GM18508 (cell line): Measurements from ENCODE around the gene RGS18.
"Not testable (repeated sequence)": the region's sequence is repeated elsewhere in the genome, so short reads cannot be mapped to it uniquely, and the experiment has no call there.

Experiments
- ATAC-seq: cut with Tn5 transposase; IDR thresholded peaks from one replicate; pipeline ENCODE4 v1.9.1; 2021; ENCODE audit warnings: moderate number of reproducible peaks; ENCODE audit not compliant: insufficient read depth, unreplicated experiment

Gene RGS18

DNA sequence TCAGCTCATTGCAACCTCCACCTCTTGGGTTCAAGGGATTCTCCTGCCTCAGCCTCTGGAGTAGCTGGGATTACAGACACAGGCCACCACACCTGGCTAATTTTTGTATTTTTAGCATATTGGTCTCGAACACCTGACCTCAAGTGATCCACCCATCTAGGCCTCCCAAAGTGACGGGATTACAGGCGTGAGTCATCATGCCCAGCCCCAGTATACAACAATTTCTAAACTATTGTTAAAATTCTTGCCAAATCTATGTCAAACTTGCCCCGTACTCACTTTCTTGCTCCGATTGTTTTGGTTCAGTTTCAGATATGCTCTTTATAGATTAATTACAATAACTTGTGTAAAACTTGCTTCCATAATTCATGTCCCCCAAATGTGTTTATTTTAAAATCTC lies 4.1 kb downstream of the RGS18 start:
- no peak for ATAC-seq

DNA sequence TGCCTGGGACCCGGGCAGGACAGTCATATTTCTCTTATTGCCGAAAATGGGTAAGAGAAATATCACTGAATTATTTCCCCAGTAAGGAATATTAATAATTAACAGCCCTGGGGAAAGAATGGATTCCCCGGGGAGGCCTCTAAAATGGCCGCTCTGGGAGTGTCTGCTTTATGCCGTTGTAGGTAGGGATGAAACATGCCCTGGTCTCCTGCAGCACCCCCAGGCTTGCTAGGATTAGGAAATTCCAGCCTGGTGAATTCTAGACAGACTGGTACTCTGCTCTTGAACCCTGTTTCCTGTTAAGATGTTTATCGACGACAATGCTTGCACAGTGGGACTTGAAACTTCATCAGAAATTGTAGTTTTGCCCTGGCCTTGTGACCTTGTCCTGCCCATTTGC lies 6.7 kb downstream of the RGS18 start:
- not testable (repeated sequence) for ATAC-seq

DNA sequence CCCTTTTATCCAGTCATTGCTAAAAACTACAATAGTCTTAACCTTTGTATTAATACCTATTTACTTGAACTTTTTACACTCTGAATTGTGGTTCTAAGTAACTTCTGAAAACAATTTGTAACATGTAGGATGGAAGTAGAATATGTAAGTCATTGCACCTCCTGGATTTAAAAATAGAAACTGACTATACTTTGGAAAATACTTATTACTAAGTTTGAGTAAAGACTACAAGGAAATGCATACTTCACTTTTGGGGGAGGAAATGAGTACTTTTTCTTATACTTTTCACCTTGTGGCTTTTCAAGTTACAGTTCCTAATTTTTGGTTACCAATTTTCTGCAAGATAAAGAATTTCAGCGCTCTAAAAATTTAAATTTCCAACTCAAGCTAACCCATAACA lies 8.7 kb downstream of the RGS18 start:
- ATAC-seq = no peak

DNA sequence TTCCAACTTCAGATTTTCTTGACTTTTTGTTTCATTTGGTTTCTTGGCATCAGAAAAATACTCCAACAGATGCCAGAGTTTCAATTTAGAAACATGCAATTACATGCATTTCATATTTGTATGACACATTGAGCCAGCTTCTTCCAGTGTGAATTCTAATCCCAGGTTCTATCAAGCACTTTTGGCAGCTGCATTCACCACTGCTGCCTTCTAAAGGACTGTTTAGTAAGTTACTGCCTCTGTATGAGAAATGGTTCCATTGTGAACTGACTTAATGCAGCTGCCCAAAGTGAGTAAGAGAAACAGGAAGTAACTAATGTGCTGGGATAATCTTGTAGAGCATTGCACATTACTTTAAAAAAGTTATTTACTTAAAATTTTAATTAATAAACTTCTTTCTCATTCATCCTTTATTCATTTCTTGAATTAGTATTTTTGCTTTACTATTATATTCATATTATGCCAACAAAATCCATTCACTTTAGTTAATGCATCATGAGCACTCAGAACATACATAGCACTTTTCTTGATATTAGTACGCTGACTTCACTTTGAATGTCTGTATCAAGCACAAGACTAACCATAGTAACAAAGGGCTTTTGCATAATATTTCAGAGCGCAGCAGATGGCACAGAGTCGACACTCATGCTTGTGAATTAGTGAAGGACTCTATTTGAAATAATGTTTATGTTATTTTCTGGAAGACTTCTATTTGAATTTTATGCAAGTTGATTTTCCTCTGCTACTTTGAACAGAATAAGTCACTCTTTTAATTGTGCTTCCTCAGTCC lies 9.8 kb downstream of the RGS18 start:
- ATAC-seq = no peak

DNA sequence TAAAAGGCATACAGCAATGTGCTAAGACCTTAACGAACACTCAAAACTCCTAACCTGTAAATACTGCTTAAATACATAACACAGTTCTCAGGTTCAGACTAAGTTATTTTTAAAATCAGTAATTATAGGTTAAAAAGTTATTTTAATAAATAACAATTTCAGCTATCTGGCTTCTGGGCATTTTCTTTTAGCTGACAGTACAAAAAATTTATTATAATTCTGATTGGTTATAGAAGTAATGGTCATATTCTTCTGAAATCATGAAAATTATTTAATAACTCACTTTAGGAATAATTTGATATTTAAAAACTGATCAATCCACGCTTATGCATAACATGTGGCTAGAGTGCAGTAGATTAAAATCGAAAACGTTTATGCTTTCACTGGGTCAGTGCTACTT lies 10.7 kb downstream of the RGS18 start:
- ATAC-seq = no peak

DNA sequence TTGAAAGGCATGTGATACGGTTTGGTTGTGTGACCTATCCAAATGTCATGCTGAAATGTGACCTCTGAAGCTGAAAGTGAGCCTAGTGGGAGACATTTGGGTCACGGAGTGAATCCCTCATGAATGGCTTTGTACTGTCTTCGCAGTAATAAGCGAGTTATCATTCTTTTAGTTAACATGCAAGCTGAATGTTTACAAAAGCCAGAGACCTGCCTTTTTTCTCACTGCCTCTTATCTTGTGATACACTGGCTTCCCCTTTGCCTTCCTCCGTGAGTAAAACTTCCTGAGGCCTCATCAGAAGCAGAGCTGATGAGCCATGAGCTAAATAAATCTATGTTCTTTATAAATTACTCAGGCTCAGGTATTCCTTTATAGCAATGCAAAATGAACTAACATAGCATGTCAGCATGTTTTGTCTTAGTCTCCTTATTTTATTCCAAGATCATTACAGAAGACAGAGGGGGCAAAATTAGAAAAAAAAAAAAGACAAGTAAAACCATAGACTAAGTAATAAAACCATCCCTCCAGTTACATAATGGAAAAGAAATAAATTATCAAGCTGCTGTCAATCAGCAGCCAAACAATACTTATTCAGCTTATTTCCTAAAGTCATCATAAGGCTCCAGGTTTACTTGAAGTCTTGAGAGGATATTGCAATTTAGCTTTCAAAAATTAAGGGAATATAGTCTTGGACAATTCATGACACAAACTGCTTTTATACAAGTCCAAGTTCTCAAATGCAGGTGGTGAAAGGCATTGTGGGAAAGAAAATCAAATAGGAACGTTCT lies 12.1 kb downstream of the RGS18 start:
- no peak for ATAC-seq

DNA sequence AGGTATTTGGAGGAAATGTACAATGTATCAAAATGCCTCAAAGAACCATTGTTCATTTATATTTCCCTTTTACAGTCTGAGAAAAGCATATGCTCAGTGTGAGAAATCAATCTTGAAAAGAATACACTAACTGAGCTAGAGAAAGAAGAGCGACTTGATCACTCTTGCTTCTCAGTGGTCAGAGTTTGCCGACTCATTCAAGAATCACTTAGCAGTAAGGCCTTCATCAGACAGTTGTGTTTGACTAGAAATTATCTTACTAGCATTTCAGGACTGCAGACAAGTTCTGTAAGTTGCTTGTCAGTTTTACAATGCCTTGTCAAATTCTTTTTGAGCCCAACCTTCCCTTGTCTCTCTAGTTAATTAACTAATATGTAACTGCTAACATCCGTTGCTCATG lies 12.9 kb downstream of the RGS18 start:
- ATAC-seq = no peak

DNA sequence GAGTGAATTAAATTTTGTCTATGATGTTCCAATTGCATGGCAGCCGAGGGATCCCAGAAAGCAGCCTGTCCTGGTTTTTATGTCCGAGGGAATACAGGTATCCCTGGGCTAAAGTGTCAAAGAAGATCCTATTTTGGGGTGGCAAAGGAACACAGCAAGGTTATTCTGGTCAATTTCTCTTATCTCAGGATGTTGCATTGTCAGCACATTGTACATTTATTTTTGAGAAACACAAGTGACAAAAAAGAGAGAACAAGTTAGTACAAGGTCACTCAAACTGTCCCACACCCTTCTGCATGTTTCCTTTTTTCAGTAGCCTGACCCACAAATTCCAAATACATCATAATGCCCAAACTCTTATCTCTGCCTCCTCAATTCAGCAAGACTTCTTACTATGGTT lies 17.7 kb downstream of the RGS18 start:
- ATAC-seq = no peak

DNA sequence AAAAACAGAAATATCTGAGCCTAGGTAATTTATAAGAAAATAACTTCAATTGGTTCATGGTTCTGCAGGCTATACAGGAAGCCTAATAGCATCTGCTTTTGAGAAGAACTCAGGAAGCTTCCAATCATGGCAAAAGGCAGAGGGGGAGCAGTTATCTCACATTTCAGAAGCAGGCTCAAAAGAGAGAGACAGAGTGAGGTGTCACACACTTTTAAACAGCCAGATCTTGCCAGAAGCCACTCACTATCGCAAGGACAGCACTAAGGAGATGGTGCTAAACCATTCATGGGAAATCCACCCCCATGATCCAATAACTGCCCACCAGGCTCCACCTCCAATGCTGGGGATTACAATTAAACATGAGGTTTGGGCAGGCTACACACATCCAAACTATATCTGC lies 25.5 kb downstream of the RGS18 start:
- ATAC-seq = no peak

DNA sequence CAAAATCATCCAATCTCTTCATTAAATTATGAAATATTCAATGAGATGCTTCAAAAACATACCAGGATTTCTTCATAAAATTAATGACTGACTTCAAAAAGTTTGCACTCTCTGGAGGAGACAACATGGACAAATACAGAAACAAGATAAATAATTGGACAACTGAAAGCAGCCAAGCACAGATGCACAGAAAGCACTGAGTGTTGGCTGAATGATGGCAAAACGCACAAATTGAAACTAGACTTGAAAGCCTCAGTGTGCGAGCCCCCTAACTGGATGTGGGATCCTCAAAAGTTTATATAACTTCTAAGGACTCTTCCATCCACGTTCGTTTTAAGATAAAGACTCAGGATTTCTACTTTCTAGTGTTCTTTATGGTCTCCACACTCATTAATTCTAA lies 27.9 kb downstream of the RGS18 start:
- ATAC-seq = no peak

DNA sequence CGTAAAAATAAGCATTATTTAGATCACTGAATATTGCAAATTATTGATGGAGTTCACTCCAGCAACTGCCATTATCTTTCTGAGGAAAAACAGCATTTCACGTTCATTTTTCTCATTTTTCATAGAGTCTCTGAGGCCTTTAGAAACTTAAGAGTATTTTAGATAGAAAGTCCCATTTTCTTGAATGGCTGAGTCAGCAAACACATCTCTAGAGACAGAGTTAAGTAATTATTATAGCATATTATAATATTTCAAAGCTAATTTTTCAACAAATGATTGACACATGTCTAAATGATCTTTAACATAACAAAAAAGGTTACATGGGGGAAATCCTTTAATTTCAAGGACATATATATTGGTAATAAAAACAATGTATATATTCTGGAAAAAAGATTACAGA lies 31.8 kb downstream of the RGS18 start:
- ATAC-seq = no peak

DNA sequence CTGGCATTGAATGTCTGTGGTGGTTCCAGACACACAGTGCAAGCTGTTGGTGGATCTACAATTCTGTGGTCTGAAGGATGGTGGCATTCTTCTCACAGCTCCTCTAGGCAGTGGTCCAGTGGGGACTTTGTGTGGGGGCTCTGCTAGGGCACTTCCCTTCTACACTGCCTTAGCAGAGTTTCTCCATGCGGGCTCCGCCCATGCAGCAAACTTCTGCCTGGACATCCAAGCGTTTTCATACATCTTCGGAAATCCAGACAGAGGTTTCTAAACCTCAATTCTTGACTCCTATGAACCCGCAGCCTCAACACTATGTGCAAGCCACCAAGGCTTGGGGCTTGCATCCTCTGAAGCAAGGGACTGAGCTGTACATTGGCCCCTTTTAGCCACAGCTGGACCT lies 43.0 kb downstream of the RGS18 start:
- ATAC-seq = no peak

DNA sequence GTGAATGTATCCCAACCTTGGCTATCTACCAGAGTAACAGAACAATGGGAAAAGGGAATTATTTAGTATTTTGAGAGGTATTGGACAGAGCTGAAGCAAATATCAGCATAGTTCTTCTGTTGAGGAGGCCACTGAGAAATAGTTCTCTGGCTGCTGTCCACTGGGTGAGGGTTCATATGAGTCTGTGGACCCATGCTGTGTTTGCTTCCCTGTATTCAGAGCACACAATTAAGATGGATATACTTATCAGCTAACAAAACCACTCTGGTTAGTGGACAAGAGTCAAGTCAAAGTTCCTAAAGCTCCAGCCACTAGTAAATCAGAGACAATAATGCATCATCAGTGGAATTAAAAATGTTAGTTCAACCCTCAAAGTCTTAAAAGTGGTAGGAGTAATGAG lies 66.1 kb downstream of the RGS18 start:
- no peak for ATAC-seq

DNA sequence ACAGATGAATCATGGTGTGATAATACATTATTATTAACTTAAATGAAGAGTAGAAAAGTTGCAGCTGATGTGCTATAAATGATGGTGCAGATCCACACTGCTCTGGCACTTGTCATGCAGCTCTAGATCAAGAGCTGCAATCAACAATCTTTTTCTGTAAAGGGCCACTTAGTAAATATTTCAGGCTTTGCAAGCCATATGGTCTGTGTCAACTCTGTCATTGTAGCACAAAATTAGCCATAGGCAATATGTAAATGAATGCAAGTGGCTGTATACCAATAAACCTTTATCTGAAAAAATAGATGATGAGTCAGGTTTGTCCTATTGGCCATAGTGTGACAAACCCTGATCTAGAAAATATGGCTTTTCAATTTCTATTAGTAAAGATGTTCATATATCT lies 66.6 kb downstream of the RGS18 start:
- ATAC-seq = no peak

DNA sequence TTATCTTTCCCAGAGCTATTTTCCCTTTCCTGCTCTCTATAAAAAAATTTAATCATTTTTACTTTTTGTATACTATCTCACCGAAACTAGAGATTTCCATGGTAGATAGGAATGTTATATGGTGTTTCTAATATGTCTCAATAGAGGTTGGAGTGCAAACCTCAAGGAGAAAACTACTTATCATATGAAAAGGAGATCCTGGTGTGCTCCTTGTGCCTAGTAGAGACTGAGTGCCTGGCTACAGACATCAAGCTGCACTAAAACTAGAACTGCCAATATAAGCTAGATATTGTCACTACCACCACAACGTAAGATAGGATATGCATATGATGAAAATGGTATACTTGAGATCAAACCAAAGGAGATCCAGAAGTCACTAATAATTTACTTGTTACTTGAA lies 67.0 kb downstream of the RGS18 start:
- no peak for ATAC-seq

DNA sequence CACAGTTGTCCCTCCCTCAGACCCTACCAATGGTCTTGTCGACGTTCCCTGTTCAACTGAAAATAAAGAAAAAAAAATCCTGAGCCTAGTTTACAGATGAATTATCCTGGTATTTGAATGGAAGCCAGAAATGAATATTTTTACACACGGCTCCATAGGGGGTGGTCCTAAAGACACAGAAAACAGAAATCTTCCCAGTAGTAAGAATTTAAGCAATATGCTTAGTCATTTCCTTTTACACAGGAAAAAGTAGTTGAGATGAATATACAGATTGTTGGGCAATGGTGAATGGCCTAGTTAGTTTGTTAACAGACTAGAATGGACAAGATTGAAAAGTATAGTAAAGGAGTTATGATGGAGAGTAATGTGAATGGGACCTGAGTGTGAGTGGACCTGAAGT lies 67.4 kb downstream of the RGS18 start:
- ATAC-seq = no peak

DNA sequence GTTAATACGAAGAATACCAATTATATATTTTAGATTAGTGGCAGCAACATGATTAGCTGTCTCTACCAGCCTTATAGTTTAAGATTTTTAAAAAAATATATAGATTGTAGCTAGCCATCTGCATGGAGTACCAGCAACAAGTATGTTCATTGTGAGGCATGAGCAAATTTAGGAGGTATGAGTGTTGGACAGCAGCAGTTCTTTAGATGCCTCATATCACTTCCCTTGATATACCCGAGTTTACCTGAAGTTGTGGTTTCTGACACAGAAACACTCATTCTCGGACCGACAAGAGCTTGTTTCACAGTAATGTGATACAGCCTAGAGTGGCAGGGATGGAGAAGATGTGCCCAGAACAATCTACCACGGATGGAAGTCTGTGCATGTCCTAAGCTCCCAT lies 69.1 kb downstream of the RGS18 start:
- ATAC-seq = no peak

DNA sequence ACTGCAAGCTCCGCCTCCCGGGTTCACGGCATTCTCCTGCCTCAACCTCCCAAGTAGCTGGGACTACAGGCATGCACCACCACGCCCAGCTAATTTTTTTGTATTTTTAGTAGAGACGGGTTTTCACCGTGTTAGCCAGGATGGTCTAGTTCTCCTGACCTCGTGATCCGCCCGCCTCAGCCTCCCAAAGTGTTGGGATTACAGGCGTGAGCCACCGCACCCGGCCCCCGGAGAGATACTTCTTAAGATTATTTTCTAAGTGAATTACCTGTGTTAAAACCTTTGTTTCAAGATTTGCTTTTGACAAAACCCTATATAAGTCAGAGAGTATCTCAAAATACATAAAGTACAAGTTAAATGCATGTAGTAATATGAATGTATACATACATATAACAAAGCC lies 69.7 kb downstream of the RGS18 start:
- ATAC-seq = not testable (repeated sequence)

DNA sequence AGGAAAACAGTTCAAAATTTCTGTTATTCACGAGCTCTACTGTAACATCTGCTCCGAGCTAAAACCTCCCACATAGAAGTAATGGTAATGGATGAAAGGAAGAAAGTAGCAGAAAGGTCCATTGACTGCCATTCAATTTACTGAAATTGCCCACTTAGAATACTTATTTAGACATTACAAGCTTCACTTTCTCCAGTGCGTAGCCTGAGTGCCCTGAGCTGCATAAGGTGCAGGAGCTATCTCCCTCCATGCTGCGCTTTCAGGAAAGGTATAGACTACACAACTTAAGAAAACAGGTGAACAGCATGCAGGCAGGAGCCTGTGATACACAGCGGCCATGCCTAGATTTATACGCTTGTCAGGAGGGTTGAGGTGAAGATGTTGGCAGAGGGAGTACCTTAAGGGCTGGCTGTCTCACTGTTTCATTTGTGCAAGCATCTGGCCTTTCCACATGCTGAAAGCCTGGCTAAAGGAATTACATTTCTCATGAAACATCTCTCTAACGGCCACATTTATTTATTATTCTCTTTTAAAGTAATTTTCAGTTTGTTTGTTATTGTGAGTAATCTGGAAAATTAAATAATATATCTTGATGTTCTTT lies 74.7 kb downstream of the RGS18 start:
- ATAC-seq = no peak

DNA sequence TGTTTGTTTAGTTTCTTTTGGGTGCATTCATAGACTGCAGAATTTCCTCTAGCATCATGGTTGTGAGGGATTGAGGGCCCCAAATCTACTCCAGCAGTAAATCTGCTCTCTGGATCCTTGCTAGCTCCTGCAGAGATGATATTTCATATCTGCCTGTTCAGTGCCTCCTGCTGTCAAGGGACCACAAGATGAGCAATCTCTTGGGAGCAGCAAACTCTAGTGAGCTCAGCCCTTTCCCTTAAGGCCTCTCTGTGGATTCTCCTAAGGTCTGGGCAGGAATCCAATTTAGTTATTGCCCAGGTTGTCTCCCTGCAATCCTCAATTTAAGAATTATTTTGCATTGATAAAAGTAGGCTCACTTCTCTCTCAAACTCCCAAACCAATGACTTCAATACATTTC lies 76.9 kb downstream of the RGS18 start:
- no peak for ATAC-seq
